IMR-90 (cell line): ENCODE results near the gene TXLNA. TPM values are rescaled to one million over a fixed set of nuclear protein-coding genes. Genes with fewer than 3 reads are reported as not detected.

Experiments
- ATAC-seq: fragments of 200-7000 bp; cut with Tn5 transposase; 2 replicates; pipeline ENCODE4 v1.9.1; 2020; ENCODE audit warnings: low read depth, mild to moderate bottlenecking, moderate library complexity
- BruUV-seq: library from RNA; stranded (reverse); fragments of 400-500 nt; replicated peaks from 2 replicates; lab custom pipeline; 2021; lab: Mats Ljungman, UMichigan
- CTCF ChIA-PET: fragments of 300-600 bp; formaldehyde crosslinking; extraction: SDS; loops from one replicate; lab custom pipeline; 2021; ENCODE audit warnings: antibody characterized with exemption; lab: Yijun Ruan, JAX
- POLR2A ChIA-PET: fragments of 300-600 bp; sonication (Branson Sonifier 250); formaldehyde crosslinking; loops from one replicate; lab custom pipeline; 2022; ENCODE audit warnings: antibody characterized with exemption; ENCODE audit not compliant: unreplicated experiment; lab: Charles Lee
- DNase-seq: peaks from one replicate; pipeline ENCODE4 v3.0.0; 2013
- H2AFZ ChIP-seq: replicated peaks from 2 replicates; pipeline ENCODE3; 2013; ENCODE audit warnings: low read length, mild to moderate bottlenecking; ENCODE audit not compliant: poor library complexity
- H2AK5ac ChIP-seq: 2 replicates; pipeline ENCODE4 v1.6.1; 2013; ENCODE audit warnings: low read depth, low read length, inconsistent platforms
- H2AK9ac ChIP-seq: replicated peaks from 2 replicates; pipeline ENCODE3; 2013; ENCODE audit warnings: mild to moderate bottlenecking, low read depth, low read length, moderate library complexity; ENCODE audit not compliant: poor library complexity
- H2BK120ac ChIP-seq: 2 replicates; pipeline ENCODE4 v1.6.1; 2013; ENCODE audit warnings: low read depth, low read length, inconsistent platforms
- H2BK15ac ChIP-seq: 3 replicates; pipeline ENCODE4 v1.6.1; 2013; ENCODE audit warnings: low read depth, low read length, inconsistent platforms
- H2BK20ac ChIP-seq: 2 replicates; pipeline ENCODE4 v1.6.1; 2013; ENCODE audit warnings: low read depth, mild to moderate bottlenecking, inconsistent platforms, low read length, moderate library complexity
- H2BK5ac ChIP-seq: 2 replicates; pipeline ENCODE4 v1.6.1; 2013; ENCODE audit warnings: mild to moderate bottlenecking, low read depth, low read length, inconsistent platforms; ENCODE audit not compliant: poor library complexity, severe bottlenecking
- H3K14ac ChIP-seq: replicated peaks from 2 replicates; pipeline ENCODE4 v1.6.1; 2013; ENCODE audit warnings: low read depth, low read length, inconsistent platforms
- H3K18ac ChIP-seq: 2 replicates; pipeline ENCODE4 v1.6.1; 2013; ENCODE audit warnings: low read depth, low read length, control low read depth
- H3K23ac ChIP-seq: 2 replicates; pipeline ENCODE4 v1.6.1; 2013; ENCODE audit warnings: low read depth, low read length, inconsistent platforms
- H3K27ac ChIP-seq: 2 replicates; pipeline ENCODE4 v1.5.1; 2013; ENCODE audit warnings: mild to moderate bottlenecking, control low read depth, low read length; ENCODE audit not compliant: insufficient read depth
- H3K27me3 ChIP-seq: 2 replicates; pipeline ENCODE4 v1.6.1; 2013; ENCODE audit warnings: low read length; ENCODE audit not compliant: control insufficient read depth, insufficient read depth
- H3K36me3 ChIP-seq: 2 replicates; pipeline ENCODE4 v1.6.1; 2013; ENCODE audit warnings: low read length, mixed read lengths; ENCODE audit not compliant: control insufficient read depth, insufficient read depth
- H3K4ac ChIP-seq: 2 replicates; pipeline ENCODE4 v1.6.1; 2013; ENCODE audit warnings: low read depth, low read length, inconsistent platforms
- H3K4me1 ChIP-seq: 2 replicates; pipeline ENCODE4 v1.6.1; 2013; ENCODE audit warnings: low read length, mixed read lengths; ENCODE audit not compliant: control insufficient read depth, insufficient read depth
- H3K4me2 ChIP-seq: 2 replicates; pipeline ENCODE4 v1.6.1; 2013; ENCODE audit warnings: low read depth, mild to moderate bottlenecking, control low read depth, low read length, moderate library complexity
- H3K4me3 ChIP-seq: 2 replicates; pipeline ENCODE4 v1.5.1; 2013; ENCODE audit warnings: low read depth, mild to moderate bottlenecking, control low read depth, low read length, moderate library complexity; ENCODE audit not compliant: insufficient read depth
- H3K56ac ChIP-seq: 2 replicates; pipeline ENCODE4 v1.6.1; 2013; ENCODE audit warnings: low read length, inconsistent platforms; ENCODE audit not compliant: insufficient read depth; ENCODE audit errors: extremely low read depth
- H3K79me1 ChIP-seq, 2 experiments: 2 replicates each; pipeline ENCODE4 v1.6.1; 2013; ENCODE audit warnings: low read length in 2 of 2, inconsistent platforms in 1 of 2, low read depth in 1 of 2
- H3K9ac ChIP-seq: 2 replicates; pipeline ENCODE4 v1.6.1; 2013; ENCODE audit warnings: low read depth, low read length, control low read depth
- H3K9me1 ChIP-seq: 2 replicates; pipeline ENCODE4 v1.6.1; 2013; ENCODE audit warnings: low read length, inconsistent platforms; ENCODE audit not compliant: insufficient read depth
- H3K9me3 ChIP-seq: 2 replicates; pipeline ENCODE4 v1.6.1; 2013; ENCODE audit warnings: low read length; ENCODE audit not compliant: control insufficient read depth, insufficient read depth
- H4K20me1 ChIP-seq: 2 replicates; pipeline ENCODE4 v1.6.1; 2013; ENCODE audit warnings: low read length, inconsistent platforms; ENCODE audit not compliant: insufficient read depth
- H4K5ac ChIP-seq: 2 replicates; pipeline ENCODE4 v1.6.1; 2013; ENCODE audit warnings: mild to moderate bottlenecking, low read depth, low read length, control low read depth
- H4K8ac ChIP-seq, 2 experiments: 2 replicates each; pipeline ENCODE4 v1.6.1; 2013; ENCODE audit warnings: low read depth in 2 of 2, low read length in 2 of 2, control low read depth in 1 of 2, inconsistent platforms in 1 of 2
- H4K91ac ChIP-seq: 2 replicates; pipeline ENCODE4 v1.6.1; 2013; ENCODE audit warnings: low read depth, low read length, inconsistent platforms; ENCODE audit not compliant: insufficient read depth
- BHLHE40 ChIP-seq: fragments of 150-350 bp; IDR thresholded peaks from 2 replicates; pipeline ENCODE4 v1.6.1; 2016; ENCODE audit warnings: mild to moderate bottlenecking, low read depth, low read length
- CEBPB ChIP-seq: IDR thresholded peaks from 2 replicates; pipeline ENCODE4 v1.6.1; 2012; ENCODE audit warnings: low read depth, low read length, improper control_type of control experiment
- ELK1 ChIP-seq: fragments of 150-350 bp; IDR thresholded peaks from 2 replicates; pipeline ENCODE4 v1.6.1; 2016; ENCODE audit warnings: low read depth, mild to moderate bottlenecking, low read length, moderate library complexity, borderline replicate concordance
- FOS ChIP-seq: fragments of 150-350 bp; IDR thresholded peaks from 2 replicates; pipeline ENCODE4 v1.6.1; 2016; ENCODE audit warnings: low read depth, low read length
- MAFK ChIP-seq: IDR thresholded peaks from 2 replicates; pipeline ENCODE4 v1.6.1; 2012; ENCODE audit warnings: low read depth, low read length, improper control_type of control experiment
- MAZ ChIP-seq: IDR thresholded peaks from 2 replicates; pipeline ENCODE4 v1.6.1; 2012; ENCODE audit warnings: low read depth, mild to moderate bottlenecking, low read length, improper control_type of control experiment, moderate library complexity, borderline replicate concordance
- MXI1 ChIP-seq: IDR thresholded peaks from 2 replicates; pipeline ENCODE4 v1.6.1; 2012; ENCODE audit warnings: low read depth, mild to moderate bottlenecking, low read length, moderate library complexity, borderline replicate concordance
- NFE2L2 ChIP-seq: fragments of 150-350 bp; IDR thresholded peaks from 2 replicates; pipeline ENCODE4 v1.6.1; 2016; ENCODE audit warnings: low read depth, mild to moderate bottlenecking, low read length
- POLR2A ChIP-seq: IDR thresholded peaks from 2 replicates; pipeline ENCODE4 v1.6.1; 2012; ENCODE audit warnings: mild to moderate bottlenecking, low read depth, low read length
- RAD21 ChIP-seq: IDR thresholded peaks from 2 replicates; pipeline ENCODE4 v1.6.1; 2012; ENCODE audit warnings: low read length, improper control_type of control experiment
- SMC3 ChIP-seq: fragments of 150-350 bp; IDR thresholded peaks from 2 replicates; pipeline ENCODE4 v1.6.1; 2016; ENCODE audit warnings: low read depth, mild to moderate bottlenecking, antibody characterized with exemption, low read length, moderate library complexity
- WGBS, 2 experiments: methylation state at CpG; one replicate each; pipeline versions ENCODE4 v1.1.5 to v1.1.7; 2013; ENCODE audit warnings: missing lambda C conversion rate in 2 of 2; ENCODE audit not compliant: insufficient read length in 1 of 2; ENCODE audit errors: extremely low coverage in 2 of 2; 5-methylcytosine and 5-hydroxymethylcytosine counted together
- dilution Hi-C: fragments of 300-500 bp; cut with HindIII; formaldehyde crosslinking; loops from one replicate; pipeline ENCODE4 v1.14.3; 2018; ENCODE audit warnings: low sequenced_read_pairs; ENCODE audit not compliant: unreplicated experiment
- in situ Hi-C: fragments of 300-500 bp; cut with MboI; formaldehyde crosslinking; loops from 3 replicates; pipeline ENCODE4 v1.14.3; 2019; ENCODE audit warnings: low sequenced_read_pairs, inconsistent platforms, mixed read lengths
- intact Hi-C: fragments of 100-400 bp; cut with micrococcal nuclease; formaldehyde crosslinking; loops from 2 replicates; pipeline ENCODE4 v1.10.0; 2022
- polyA plus RNA-seq, 3 experiments: library from polyadenylated mRNA; depleted of rRNA; stranded (reverse); fragments of >200 nt; gene quantifications; 2 replicates each; pipeline ENCODE4 v1.2.3, GENCODE V29; 2012; ENCODE audit warnings: low replicate concordance in 1 of 3
- total RNA-seq: library from RNA; depleted of rRNA; stranded (reverse); fragments of >200 nt; gene quantifications from 2 replicates; pipeline ENCODE4 v1.2.3, GENCODE V29; 2012

Gene TXLNA
- total and polyA plus RNA-seq, 2 of the 4 experiments (the other 2 are of a cell fraction), result 47.6 to 102 TPM

GRCh38 chr1:32224285-32224684, 44.8 kb downstream of the TXLNA start:
- CTCF ChIA-PET, result no interaction called here

More at GRCh38 chr1:32224285-32224684, 44.8 kb downstream of the TXLNA start:
- Histone ChIP-seq H3K9ac (no peak overlapping the region), H3K36me3 (peaks cover 44% of the 10 kb centered on the region), H3K18ac (no peak overlapping the region), H3K4me1 (peaks cover 12% of the 10 kb centered on the region), H3K4me3 (no peak overlapping the region), H3K9me3 (no peaks in the 10 kb centered on the region), H3K14ac (no peak overlapping the region), H4K20me1 (0 out of 2 replicates have a peak, but pooled peaks cover 10% of the 10 kb centered on the region), H2AFZ (no peak overlapping the region), H3K23ac (0 out of 2 replicates have a peak overlapping the region, but pooled peaks have one; percentile 18), H2AK9ac (no peak overlapping the region), H3K27me3 (no peaks in the 10 kb centered on the region), H4K5ac (no peak overlapping the region), H3K79me1 (peaks cover 37 to 74% of the 10 kb centered on the region in 2 experiments), H3K4ac (no peak overlapping the region), H3K9me1 (peaks cover 16% of the 10 kb centered on the region), H4K91ac (no peak overlapping the region), H2AK5ac (no peak overlapping the region), H3K27ac (no peak overlapping the region), H2BK15ac (no peak overlapping the region), H2BK120ac (no peak overlapping the region), H2BK20ac (no peak overlapping the region), H2BK5ac (no peak overlapping the region), H3K56ac (no peak overlapping the region), H3K4me2 (no peak overlapping the region), H4K8ac (no peak overlapping the region)
- intact Hi-C loops (loop anchor here (5.0 kb wide), 1 partner anchor 68 kb away; the partner anchor contains the start of gene HDAC1), dilution Hi-C loops (no loop called here), in situ Hi-C loops (no loop called here)
- DNase-seq (no peak), ATAC-seq (no peak)
- WGBS, 2 experiments, result 100% methylated on average over 1 of the region's 4 CpGs; no CpG with 5 or more reads in 1 of the 2 experiments
- TF ChIP-seq NFE2L2, result no peak
- TF ChIP-seq CEBPB, result no peak
- no peak for TF ChIP-seq MAFK
- TF ChIP-seq MXI1, result no peak
- no peak for TF ChIP-seq ELK1
- no peak for TF ChIP-seq FOS
- TF ChIP-seq RAD21, result no peak
- no peak for TF ChIP-seq BHLHE40
- TF ChIP-seq SMC3, result no peak
- TF ChIP-seq MAZ, result no peak
- no peak for TF ChIP-seq POLR2A
- POLR2A ChIA-PET, result no interaction called here
- no TSS peak for BruUV-seq
